ENCODE data around the gene SIN3A. TPM values are rescaled to one million over a fixed set of nuclear protein-coding genes. Genes with fewer than 3 reads are reported as not detected.

Gene SIN3A
- total and polyA plus RNA-seq, 2 of the 8 experiments (the other 6 are each of a cell fraction or from before 2014, with no cell fraction given): 69.5 to 109 TPM

- TF ChIP-seq CTCF (IDR thresholded peaks at IDR 0.05; ENCODE audit: control extremely low read depth in 1 of 3, insufficient read depth in 1 of 3, low read depth in 1 of 3, low read length in 3 of 3): no peak
- no peak for TF ChIP-seq KDM5A (IDR thresholded peaks at IDR 0.05; ENCODE audit: low read length)
- TF ChIP-seq EP300 (IDR thresholded peaks at IDR 0.05; ENCODE audit: borderline replicate concordance in 1 of 2, low read depth in 2 of 2, low read length in 2 of 2): no peak
- TF ChIP-seq NRF1 (IDR thresholded peaks at IDR 0.05; ENCODE audit: low read depth, low read length): no peak
- TF ChIP-seq RBBP5 (IDR thresholded peaks at IDR 0.05; ENCODE audit: borderline replicate concordance, low read depth, low read length): no peak
- no peak for TF ChIP-seq KDM4A (IDR thresholded peaks at IDR 0.05; ENCODE audit: low read depth, low read length, severe bottlenecking)
- TF ChIP-seq SUZ12 (IDR thresholded peaks at IDR 0.05; ENCODE audit: low read length): no peak
- TF ChIP-seq BACH1 (IDR thresholded peaks at IDR 0.05; ENCODE audit: low read length): no peak
- no peak for TF ChIP-seq SP2 (IDR thresholded peaks at IDR 0.05; ENCODE audit: low read length)
- no peak for TF ChIP-seq BRCA1 (IDR thresholded peaks at IDR 0.05; ENCODE audit: low read depth, low read length)
- no peak for TF ChIP-seq E2F6 (IDR thresholded peaks at IDR 0.05)
These were observed 91.8 kb downstream of the SIN3A start (continued) for GRCh38 chr15:75359537-75360250.

Measured in H1 (cell line).